Measurements from ENCODE around the gene PLCB3. TPM values are rescaled to one million over a fixed set of nuclear protein-coding genes. Genes with fewer than 3 reads are reported as not detected.
A peak's percentile ranks its signal among the peaks of the same experiment; 100 is the strongest.

PLCB3 gene
- total RNA-seq, 3 donors from 2014 or later = 6.2 to 8.2 (median 6.4) TPM

GRCh38 chr11:64285885-64286800, 34.8 kb downstream of the PLCB3 start:
- Mint-ChIP-seq H3K4me1 (ENCODE audit: low read depth) (peaks cover 20% of the 10 kb centered on the region), H3K36me3 (ENCODE audit: insufficient read depth) (peaks cover 8% of the 10 kb centered on the region), H3K4me3 (peak overlapping the region; percentile 78), H3K9me3 (no peaks in the 10 kb centered on the region), H3K27me3 (ENCODE audit: low read depth) (peaks cover 10% of the 10 kb centered on the region)
- ATAC-seq = no peak
- DNase-seq = no peak

- no peak for ATAC-seq
- peaks cover 10% of the 10 kb centered on the region for H3K27me3 Mint-ChIP-seq (ENCODE audit: low read depth)
- no peaks in the 10 kb centered on the region for H3K9me3 Mint-ChIP-seq
- H3K4me1 Mint-ChIP-seq (ENCODE audit: low read depth) = peaks cover 16% of the 10 kb centered on the region
- peak overlapping the region; percentile 78 for H3K4me3 Mint-ChIP-seq
- no peak for DNase-seq
- peaks cover 3% of the 10 kb centered on the region for H3K36me3 Mint-ChIP-seq (ENCODE audit: insufficient read depth)
Measured at GRCh38 chr11:64286801-64287159, 35.5 kb downstream of the PLCB3 start.

- peaks cover 13% of the 10 kb centered on the region for H3K27me3 Mint-ChIP-seq (ENCODE audit: low read depth)
- peaks cover 16% of the 10 kb centered on the region for H3K4me1 Mint-ChIP-seq (ENCODE audit: low read depth)
- H3K36me3 Mint-ChIP-seq (ENCODE audit: insufficient read depth) = peaks cover 3% of the 10 kb centered on the region
- ATAC-seq (no peak), DNase-seq (no peak)
- no peaks in the 10 kb centered on the region for H3K9me3 Mint-ChIP-seq
- H3K4me3 Mint-ChIP-seq = peak overlapping the region; percentile 13
Measured at GRCh38 chr11:64287676-64288352, 36.5 kb downstream of the PLCB3 start.

DNA sequence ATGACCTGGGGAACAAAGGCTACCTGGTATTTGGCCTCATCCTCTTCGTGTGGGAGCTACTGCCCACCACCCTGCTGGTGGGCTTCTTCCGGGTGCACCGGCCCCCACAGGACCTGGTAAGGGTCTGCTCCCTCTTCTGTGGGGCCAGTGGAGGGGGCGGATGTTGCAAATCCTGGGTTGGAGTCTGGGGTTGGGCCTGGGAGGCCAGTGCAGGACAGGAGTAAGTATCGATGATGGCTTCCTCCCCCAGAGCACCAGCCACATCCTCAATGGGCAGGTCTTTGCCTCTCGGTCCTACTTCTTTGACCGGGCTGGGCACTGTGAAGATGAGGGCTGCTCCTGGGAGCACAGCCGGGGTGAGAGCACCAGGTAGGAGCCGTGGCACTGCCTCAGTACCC, 37.0 kb downstream of the PLCB3 start:
- Mint-ChIP-seq H3K4me3 (no peak overlapping the region), H3K9me3 (no peaks in the 10 kb centered on the region), H3K4me1 (ENCODE audit: low read depth) (peaks cover 12% of the 10 kb centered on the region), H3K27me3 (ENCODE audit: low read depth) (peaks cover 18% of the 10 kb centered on the region), H3K36me3 (ENCODE audit: insufficient read depth) (peaks cover 3% of the 10 kb centered on the region)
- ATAC-seq (no peak), DNase-seq (no peak)

- H3K9me3 Mint-ChIP-seq = no peaks in the 10 kb centered on the region
- peaks cover 3% of the 10 kb centered on the region for H3K36me3 Mint-ChIP-seq (ENCODE audit: insufficient read depth)
- H3K27me3 Mint-ChIP-seq (ENCODE audit: low read depth) = peaks cover 25% of the 10 kb centered on the region
- no peak for DNase-seq
- H3K4me3 Mint-ChIP-seq = no peak overlapping the region
- H3K4me1 Mint-ChIP-seq (ENCODE audit: low read depth) = peaks cover 11% of the 10 kb centered on the region
- ATAC-seq = no peak
Measured at GRCh38 chr11:64289002-64289564, 37.8 kb downstream of the PLCB3 start.

DNA sequence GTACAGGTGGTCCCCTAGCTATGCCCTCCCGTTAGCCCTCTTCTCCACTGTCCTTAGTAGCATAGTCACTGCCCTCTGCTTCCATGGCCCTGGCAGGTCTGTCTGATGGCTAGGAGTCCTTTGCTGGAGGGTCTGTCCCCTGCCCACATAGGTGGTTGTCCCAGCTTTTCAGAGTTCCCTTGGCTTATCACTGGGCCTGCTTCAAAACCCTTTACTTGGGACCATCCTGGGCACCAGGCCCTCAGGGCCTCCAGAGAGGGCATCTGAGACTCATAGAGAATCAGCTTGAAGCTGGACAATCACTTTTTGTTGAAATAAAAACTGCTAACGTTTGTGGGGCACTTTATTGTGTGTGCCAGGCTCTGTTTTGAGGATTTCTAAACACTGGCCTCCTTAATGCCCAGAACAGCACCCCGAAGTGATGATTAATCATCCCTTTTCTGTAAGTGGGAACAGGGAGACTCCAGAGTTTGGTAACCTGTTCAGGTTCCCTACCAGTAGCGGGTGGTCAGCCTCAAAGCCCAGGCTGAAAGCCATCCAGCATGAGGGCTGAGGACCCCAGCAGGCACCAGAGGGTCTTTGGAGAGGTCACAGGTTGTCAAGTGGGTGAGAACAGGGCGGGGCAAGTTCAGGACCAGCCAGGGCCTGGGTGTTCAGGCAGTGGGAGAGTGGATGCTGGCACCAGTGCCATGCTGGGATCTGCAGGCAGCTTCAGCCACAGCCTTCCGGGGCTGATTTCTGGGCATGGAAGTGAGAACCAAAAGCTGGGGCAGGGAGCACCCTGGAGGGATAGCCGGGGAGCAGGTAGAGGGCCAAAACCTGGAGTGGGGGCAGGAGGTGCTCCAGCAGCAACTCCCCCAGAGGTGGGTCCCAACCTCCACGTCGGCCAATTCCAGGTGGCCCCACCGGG, 39.3 kb downstream of the PLCB3 start:
- no peak for ATAC-seq
- no peak for DNase-seq

DNA sequence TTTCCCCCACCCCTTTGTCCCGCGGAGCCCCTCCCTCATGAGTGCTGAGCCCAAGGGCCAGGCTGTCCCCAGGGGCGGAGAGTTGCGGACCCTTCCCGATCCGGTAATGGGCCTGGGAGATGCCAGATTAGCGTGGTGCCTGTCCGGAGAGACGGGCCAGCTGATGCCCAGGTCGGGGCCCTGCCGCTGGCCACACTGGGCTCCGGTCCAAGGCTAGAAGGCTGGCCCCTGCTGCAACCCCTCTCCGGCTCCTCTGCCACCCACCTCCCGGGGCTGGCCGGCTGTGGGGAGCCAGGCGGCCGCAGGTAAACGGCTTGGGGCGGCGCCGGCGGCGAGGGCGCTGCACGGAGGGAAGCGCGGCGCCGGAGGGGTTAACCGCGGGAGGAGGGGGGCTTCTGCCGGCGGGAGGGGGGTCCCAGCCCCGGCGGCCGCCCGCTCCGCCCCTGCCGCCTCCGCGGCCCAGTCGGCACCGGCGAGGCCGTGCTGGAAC, 40.0 kb downstream of the PLCB3 start, which contains the start of gene KCNK4:
Gene KCNK4 (plus strand): TSS at position 41 of the 490 bp plus-strand sequence. CDS start 1,717 bp downstream, outside the sequence.
- H3K4me1 Mint-ChIP-seq (ENCODE audit: low read depth) = peaks cover 10% of the 10 kb centered on the region
- peak within 1 kb of the TSS; percentile 61 for H3K4me3 Mint-ChIP-seq
- H3K9me3 Mint-ChIP-seq = no peaks in the 10 kb centered on the region
- peak; percentile 12 to 13 for ATAC-seq
- H3K27me3 Mint-ChIP-seq (ENCODE audit: low read depth) = peaks cover 44% of the 10 kb centered on the region
- no peak for DNase-seq
- H3K36me3 Mint-ChIP-seq (ENCODE audit: insufficient read depth) = peaks cover 3% of the 10 kb centered on the region

More for the DNA sequence above, 39.3 kb downstream of the PLCB3 start:
- H3K27me3 Mint-ChIP-seq (ENCODE audit: low read depth) = peaks cover 38% of the 10 kb centered on the region
- H3K36me3 Mint-ChIP-seq (ENCODE audit: insufficient read depth) = peaks cover 3% of the 10 kb centered on the region
- H3K9me3 Mint-ChIP-seq = no peaks in the 10 kb centered on the region
- peak overlapping the region; percentile 61 for H3K4me3 Mint-ChIP-seq
- peaks cover 11% of the 10 kb centered on the region for H3K4me1 Mint-ChIP-seq (ENCODE audit: low read depth)

DNA sequence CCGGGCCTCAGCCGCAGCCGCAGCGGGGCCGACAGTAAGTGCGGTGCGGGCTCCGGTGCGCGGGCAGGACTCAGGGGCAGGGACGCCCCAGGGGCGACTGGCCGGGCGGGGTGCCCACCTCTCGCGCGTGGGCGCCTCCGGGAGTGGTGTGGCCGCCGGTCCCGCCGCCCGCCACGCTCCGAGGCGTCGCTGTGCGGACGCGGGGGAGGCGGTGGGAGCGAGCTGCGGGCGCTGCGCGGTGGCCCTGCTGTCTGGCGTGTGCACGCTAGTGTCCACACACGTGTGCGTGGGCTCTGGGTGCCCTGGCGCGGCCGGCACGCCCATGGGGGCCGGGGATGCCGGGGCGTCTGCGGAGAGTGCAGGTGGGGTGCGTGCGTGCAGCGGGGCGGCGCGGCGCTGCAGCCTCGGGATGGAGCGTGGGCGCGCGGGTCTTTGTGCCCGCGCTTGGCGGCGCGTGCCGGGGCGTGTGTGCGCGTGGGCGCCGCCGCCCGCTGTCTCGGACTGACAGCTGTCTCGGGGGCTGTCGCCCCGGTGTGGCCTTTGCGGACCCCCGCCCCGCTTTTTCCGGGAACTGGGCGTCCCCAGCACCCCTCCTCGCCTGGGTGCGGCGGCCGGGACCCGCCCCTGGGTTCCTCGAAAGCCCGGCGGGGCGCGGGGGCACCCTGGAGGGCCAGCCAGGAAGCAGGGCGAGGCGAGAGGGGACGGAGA, 40.6 kb downstream of the PLCB3 start:
- H3K4me1 Mint-ChIP-seq (ENCODE audit: low read depth) = peaks cover 6% of the 10 kb centered on the region
- ATAC-seq = peak; percentile 54 to 68
- H3K9me3 Mint-ChIP-seq = no peaks in the 10 kb centered on the region
- H3K4me3 Mint-ChIP-seq = no peak overlapping the region
- H3K27me3 Mint-ChIP-seq (ENCODE audit: low read depth) = peaks cover 50% of the 10 kb centered on the region
- DNase-seq = no peak
- H3K36me3 Mint-ChIP-seq (ENCODE audit: insufficient read depth) = peaks cover 3% of the 10 kb centered on the region

DNA sequence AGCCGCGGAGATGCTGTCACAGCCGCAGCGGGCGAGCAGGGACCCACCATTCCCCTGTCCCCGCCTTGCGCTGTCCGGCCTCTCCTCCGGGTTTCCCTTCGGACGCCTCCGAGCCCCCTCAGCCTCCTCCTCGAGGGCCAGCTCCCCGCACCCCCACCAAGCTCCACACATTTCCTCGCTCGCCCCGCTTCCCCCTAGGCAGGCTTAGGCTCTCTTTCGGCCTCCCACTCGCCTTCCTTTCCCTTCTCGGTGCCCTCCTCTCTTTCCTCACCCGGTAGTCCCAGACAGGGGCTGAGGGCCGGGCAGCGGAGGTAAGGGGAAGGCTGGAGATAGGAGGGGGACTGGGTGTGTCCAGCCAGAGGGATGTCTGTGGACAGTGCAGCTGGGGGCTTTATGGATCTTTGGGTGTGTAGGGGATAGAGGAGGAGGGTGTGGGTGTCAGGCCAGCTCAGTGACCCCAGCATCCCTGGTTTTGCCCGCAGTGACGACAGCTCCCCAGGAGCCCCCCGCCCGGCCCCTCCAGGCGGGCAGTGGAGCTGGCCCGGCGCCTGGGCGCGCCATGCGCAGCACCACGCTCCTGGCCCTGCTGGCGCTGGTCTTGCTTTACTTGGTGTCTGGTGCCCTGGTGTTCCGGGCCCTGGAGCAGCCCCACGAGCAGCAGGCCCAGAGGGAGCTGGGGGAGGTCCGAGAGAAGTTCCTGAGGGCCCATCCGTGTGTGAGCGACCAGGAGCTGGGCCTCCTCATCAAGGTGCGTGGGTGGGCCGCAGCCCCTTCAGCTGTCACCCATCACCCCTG, 41.3 kb downstream of the PLCB3 start:
- H3K9me3 Mint-ChIP-seq = no peaks in the 10 kb centered on the region
- peaks cover 58% of the 10 kb centered on the region for H3K27me3 Mint-ChIP-seq (ENCODE audit: low read depth)
- ATAC-seq (peak; percentile 8 to 29), DNase-seq (no peak)
- peaks cover 3% of the 10 kb centered on the region for H3K36me3 Mint-ChIP-seq (ENCODE audit: insufficient read depth)
- peak overlapping the region; percentile 46 for H3K4me3 Mint-ChIP-seq
- peaks cover 10% of the 10 kb centered on the region for H3K4me1 Mint-ChIP-seq (ENCODE audit: low read depth)

- peaks cover 75% of the 10 kb centered on the region for H3K27me3 Mint-ChIP-seq (ENCODE audit: low read depth)
- no peaks in the 10 kb centered on the region for H3K36me3 Mint-ChIP-seq (ENCODE audit: insufficient read depth)
- no peak overlapping the region for H3K4me3 Mint-ChIP-seq
- no peak for DNase-seq
- peaks cover 14% of the 10 kb centered on the region for H3K4me1 Mint-ChIP-seq (ENCODE audit: low read depth)
- H3K9me3 Mint-ChIP-seq = no peaks in the 10 kb centered on the region
- no peak for ATAC-seq
Measured at GRCh38 chr11:64294774-64295173, 43.4 kb downstream of the PLCB3 start.

DNA sequence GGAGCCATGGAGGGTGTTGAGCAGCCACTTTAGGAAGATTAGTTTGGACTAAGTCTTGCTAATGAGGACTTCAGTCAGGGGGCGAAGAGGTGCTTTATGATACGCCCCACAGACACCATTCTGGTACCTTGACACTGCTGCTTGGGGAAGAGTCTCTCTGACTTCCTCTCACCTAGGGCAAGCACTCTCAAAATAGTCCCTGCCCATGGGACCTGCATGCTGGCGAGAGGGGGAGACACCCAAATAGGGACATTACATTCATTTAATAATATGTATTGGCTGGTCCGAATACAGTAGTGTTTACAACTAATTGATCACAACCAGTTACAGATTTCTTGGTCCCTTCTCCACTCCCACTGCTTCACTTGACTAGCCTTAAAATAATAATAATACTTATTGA, 44.4 kb downstream of the PLCB3 start:
- Mint-ChIP-seq H3K9me3 (no peaks in the 10 kb centered on the region), H3K4me1 (ENCODE audit: low read depth) (peaks cover 19% of the 10 kb centered on the region), H3K4me3 (no peak overlapping the region), H3K36me3 (ENCODE audit: insufficient read depth) (no peaks in the 10 kb centered on the region), H3K27me3 (ENCODE audit: low read depth) (peaks cover 79% of the 10 kb centered on the region)
- DNase-seq (no peak), ATAC-seq (no peak)

- Mint-ChIP-seq H3K4me3 (no peak overlapping the region), H3K27me3 (ENCODE audit: low read depth) (peaks cover 78% of the 10 kb centered on the region), H3K9me3 (no peaks in the 10 kb centered on the region), H3K36me3 (ENCODE audit: insufficient read depth) (no peaks in the 10 kb centered on the region), H3K4me1 (ENCODE audit: low read depth) (peaks cover 20% of the 10 kb centered on the region)
- ATAC-seq = no peak
- DNase-seq = no peak
Measured at GRCh38 chr11:64296236-64296635, 44.9 kb downstream of the PLCB3 start.
